Right lung (tissue), 5 donors: Measurements from ENCODE around the gene TOR4A. TPM values are rescaled to one million over a fixed set of nuclear protein-coding genes. Genes with fewer than 3 reads are reported as not detected.
"Not testable (repeated sequence)": the region's sequence is repeated elsewhere in the genome, so short reads cannot be mapped to it uniquely, and the experiment has no call there.

ENCODE experiments used
- DNase-seq, 2 donors: peaks; one replicate each; pipeline ENCODE4 v3.0.0-alpha.2; 2013
- polyA plus RNA-seq, 5 donors: library from polyadenylated mRNA; unstranded; fragments of 120-200 nt; gene quantifications; one replicate each; pipeline versions ENCODE4 v1.2.1 to v1.2.3, GENCODE V29; 2013; ENCODE audit warnings: inconsistent platforms in 1 of 5, low replicate concordance in 1 of 5; ENCODE audit not compliant: insufficient read length in 5 of 5, insufficient read depth in 1 of 5

The TOR4A gene
- polyA plus RNA-seq, 5 donors = 6.6 to 17.8 (median 10.3) TPM

GRCh38 chr9:137251490-137252268 is 25.8 kb upstream of the TOR4A start:
- no peak for DNase-seq

GRCh38 chr9:137252555-137253506 is 24.7 kb upstream of the TOR4A start:
- DNase-seq = no peak

GRCh38 chr9:137253717-137254623 is 23.6 kb upstream of the TOR4A start:
- DNase-seq = no peak

- peak; percentile 92 to 93 for DNase-seq
Observed at GRCh38 chr9:137254624-137255447, 22.7 kb upstream of the TOR4A start, which contains the start of gene NELFB. NELFB (plus strand) TSS chr9:137255327.

- no peak for DNase-seq
Observed at GRCh38 chr9:137255448-137256114, 21.9 kb upstream of the TOR4A start.

GRCh38 chr9:137256362-137256761 is 21.2 kb upstream of the TOR4A start:
- no peak for DNase-seq

GRCh38 chr9:137256856-137257255 is 20.7 kb upstream of the TOR4A start:
- DNase-seq = no peak

- not testable (repeated sequence) for DNase-seq
Observed at GRCh38 chr9:137262173-137262908, 15.2 kb upstream of the TOR4A start.

- DNase-seq = no peak
Observed at GRCh38 chr9:137262909-137263285, 14.6 kb upstream of the TOR4A start.

- DNase-seq = no peak
Observed at GRCh38 chr9:137263506-137263905, 14.0 kb upstream of the TOR4A start.

GRCh38 chr9:137264067-137264466 is 13.5 kb upstream of the TOR4A start:
- no peak for DNase-seq

GRCh38 chr9:137265496-137266161 is 11.9 kb upstream of the TOR4A start:
- DNase-seq = no peak

- no peak for DNase-seq
Observed at GRCh38 chr9:137266162-137266527, 11.4 kb upstream of the TOR4A start.

GRCh38 chr9:137266585-137267453 is 10.7 kb upstream of the TOR4A start:
- no peak for DNase-seq

- DNase-seq = no peak
Observed at GRCh38 chr9:137267933-137268355, 9.6 kb upstream of the TOR4A start.

GRCh38 chr9:137268538-137269201 is 8.9 kb upstream of the TOR4A start:
- DNase-seq = no peak

GRCh38 chr9:137269231-137269772 is 8.2 kb upstream of the TOR4A start:
- DNase-seq = no peak
